Activated B cell treated with CpG ODN at 0.5 μM for 24 hours (primary cell): Measurements from ENCODE around the gene PI4K2B. TPM values are rescaled to one million over a fixed set of nuclear protein-coding genes. Genes with fewer than 3 reads are reported as not detected.
"Not testable (repeated sequence)": the region's sequence is repeated elsewhere in the genome, so short reads cannot be mapped to it uniquely, and the experiment has no call there.

ENCODE experiments used
- ATAC-seq: fragments of 200-7000 bp; cut with Tn5 transposase; one replicate; pipeline ENCODE4 v1.10.0; 2021; ENCODE audit warnings: low read depth, mild to moderate bottlenecking, moderate library complexity
- CTCF ChIA-PET: fragments of 350-600 bp; sonication (Branson Sonifier 250); formaldehyde crosslinking; loops from one replicate; lab custom pipeline; 2021; ENCODE audit warnings: antibody characterized with exemption; lab: Charles Lee
- POLR2A ChIA-PET: fragments of 350-600 bp; sonication (Branson Sonifier 250); formaldehyde crosslinking; loops from one replicate; lab custom pipeline; 2021; ENCODE audit warnings: antibody characterized with exemption; lab: Charles Lee
- DNase-seq: peaks from one replicate; pipeline ENCODE4 v3.0.0; 2022
- H3K27ac Mint-ChIP-seq: one replicate; pipeline ENCODE4 v1.8.0; 2020; ENCODE audit warnings: mixed read lengths
- H3K27me3 Mint-ChIP-seq: one replicate; pipeline ENCODE4 v1.8.0; 2021; ENCODE audit warnings: mixed read lengths
- H3K36me3 Mint-ChIP-seq: one replicate; pipeline ENCODE4 v1.8.0; 2021; ENCODE audit warnings: low read depth, mixed read lengths
- H3K4me1 Mint-ChIP-seq: one replicate; pipeline ENCODE4 v1.8.0; 2021; ENCODE audit warnings: mixed read lengths
- H3K4me3 Mint-ChIP-seq: one replicate; pipeline ENCODE4 v1.8.0; 2020; ENCODE audit warnings: mild to moderate bottlenecking, mixed read lengths
- H3K9me3 Mint-ChIP-seq: one replicate; pipeline ENCODE4 v1.8.0; 2020; ENCODE audit warnings: mixed read lengths
- CTCF ChIP-seq: fragments of 200-600 bp; IDR thresholded peaks from one replicate; pipeline ENCODE4 v1.8.0; 2022; ENCODE audit warnings: antibody characterized with exemption, mild to moderate bottlenecking
- intact Hi-C: fragments of 100-400 bp; cut with micrococcal nuclease; formaldehyde crosslinking; loops from one replicate; pipeline ENCODE4 v1.15.1; 2024
- total RNA-seq: library from RNA; stranded (reverse); gene quantifications from 2 replicates; pipeline ENCODE4 v1.2.3, GENCODE V29; 2022

The PI4K2B gene
- total RNA-seq, 1 donor from 2014 or later: 14.8 TPM

- no peak overlapping the region for H3K27ac Mint-ChIP-seq
These were observed 87.9 kb downstream of the PI4K2B start for GRCh38 chr4:25321703-25322102.

DNA sequence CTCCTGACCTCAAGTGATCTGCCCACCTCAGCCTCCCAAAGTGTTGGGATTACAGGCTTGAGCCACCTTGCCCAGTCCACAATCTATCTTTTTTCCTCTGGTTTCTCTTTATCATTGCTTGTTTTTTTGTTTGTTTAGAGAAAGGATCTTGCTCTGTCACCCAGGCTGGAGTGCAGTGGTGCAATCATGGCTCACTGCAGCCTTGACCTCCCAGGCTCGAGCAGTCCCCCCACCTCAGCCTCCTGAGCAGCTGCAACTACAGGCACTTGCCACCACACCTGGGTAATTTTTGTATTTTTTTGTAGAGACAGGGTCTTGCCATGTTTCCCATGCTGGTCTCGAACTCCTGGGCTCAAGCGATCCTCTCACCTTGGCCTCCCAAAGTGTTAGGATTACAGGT is 94.6 kb downstream of the PI4K2B start:
- CTCF ChIA-PET, H3K27ac Mint-ChIP-seq, H3K27me3 Mint-ChIP-seq, POLR2A ChIA-PET, DNase-seq, intact Hi-C loops, ATAC-seq, H3K9me3 Mint-ChIP-seq, H3K4me3 Mint-ChIP-seq, H3K4me1 Mint-ChIP-seq: not testable (repeated sequence)
- H3K36me3 Mint-ChIP-seq: peaks cover 19% of the 10 kb centered on the region

More at GRCh38 chr4:25321703-25322102, 87.9 kb downstream of the PI4K2B start:
- Mint-ChIP-seq H3K36me3 (peaks cover 54% of the 10 kb centered on the region), H3K4me1 (peaks cover 1% of the 10 kb centered on the region), H3K9me3 (no peaks in the 10 kb centered on the region), H3K4me3 (no peak overlapping the region), H3K27me3 (no peaks in the 10 kb centered on the region)
- POLR2A ChIA-PET: interaction anchor here (1.5 kb wide), 1 partner anchor 9 kb away, joined by 3 read pairs; the partner anchor contains the start of gene ZCCHC4
- TF ChIP-seq CTCF: no peak
- no peak for DNase-seq
- CTCF ChIA-PET: no interaction called here
- no peak for ATAC-seq
- intact Hi-C loops: no loop called here

Other genes with a start within 250 kb of the PI4K2B start
- not detected in 2 replicates for gene LGI2, start 203.1 kb upstream of the PI4K2B start, total RNA-seq
- 9.9 and 12.4 TPM in 2 replicates for gene SEPSECS, start 73.6 kb upstream of the PI4K2B start, total RNA-seq
- 14.7 and 19.1 TPM in 2 replicates for gene ZCCHC4, start 78.7 kb downstream of the PI4K2B start, total RNA-seq
- gene ANAPC4, start 143.2 kb downstream of the PI4K2B start, total RNA-seq: 36.8 and 37.0 TPM in 2 replicates